ENCODE data around the gene USP5. TPM values are rescaled to one million over a fixed set of nuclear protein-coding genes. Genes with fewer than 3 reads are reported as not detected.
A peak's percentile ranks its signal among the peaks of the same experiment; 100 is the strongest.

The USP5 gene
- polyA plus RNA-seq, 1 donor (not counting 4 experiments of a cell fraction or from before 2014, with no cell fraction given), result 58.3 TPM

DNA sequence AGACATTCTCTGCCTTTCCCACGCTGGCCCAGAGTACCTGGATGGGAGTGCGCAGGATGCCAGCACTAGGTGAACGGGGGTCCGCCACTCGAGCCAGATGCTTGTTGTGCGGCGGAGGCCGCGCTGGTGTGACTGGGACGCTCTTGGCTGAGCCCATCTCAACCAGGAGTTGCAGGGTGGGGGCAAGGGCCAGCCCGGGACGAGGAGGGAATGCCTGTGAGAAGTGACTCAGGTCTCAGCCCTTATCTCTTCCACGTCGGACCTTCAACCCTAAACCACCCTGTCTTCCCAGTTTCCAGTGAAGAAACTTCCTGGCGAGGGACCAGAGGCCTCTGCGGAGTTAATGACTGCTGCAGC lies 1.2 kb upstream of the USP5 start:
- no peak for FAIRE-seq
- Histone ChIP-seq H3K27me3 (ENCODE audit: control insufficient read depth, extremely low read depth, insufficient read depth, low read length) (no peaks in the 10 kb centered on the region), H3K4me3 (ENCODE audit: control insufficient read depth in 2 of 3, extremely low read depth in 1 of 3, insufficient read depth in 2 of 3, low read depth in 1 of 3, low read length in 3 of 3) (peak overlapping the region; percentile 72 to 99 (median 95)), H3K9ac (ENCODE audit: control insufficient read depth, extremely low read depth, insufficient read depth, low read length) (peak overlapping the region; percentile 92), H3K4me1 (ENCODE audit: control insufficient read depth, extremely low read depth, insufficient read depth, low read length) (peaks cover 21% of the 10 kb centered on the region), H3K27ac (ENCODE audit: control insufficient read depth, insufficient read depth, low read length) (peak overlapping the region; percentile 91), H2AFZ (ENCODE audit: control insufficient read depth, low read length) (peak overlapping the region; percentile 73), H3K9me1 (ENCODE audit: control insufficient read depth, extremely low read depth, insufficient read depth, low read length) (no peaks in the 10 kb centered on the region), H3K4me2 (ENCODE audit: control insufficient read depth, extremely low read depth, insufficient read depth, low read depth, low read length) (peak overlapping the region; percentile 94), H3K9me3 (ENCODE audit: control insufficient read depth, low read depth, low read length) (no peaks in the 10 kb centered on the region), H3K36me3 (ENCODE audit: control insufficient read depth in 2 of 2, extremely low read depth in 1 of 2, insufficient read depth in 2 of 2, low read length in 2 of 2) (peaks cover 11 to 41% of the 10 kb centered on the region in 2 experiments), H3K79me2 (ENCODE audit: control insufficient read depth, insufficient read depth, low read length) (peaks cover 40% of the 10 kb centered on the region), H4K20me1 (ENCODE audit: control insufficient read depth, extremely low read depth, insufficient read depth, low read length) (no peaks in the 10 kb centered on the region)
- dilution Hi-C loops (cut with MboI; ENCODE audit: extremely low pct_ligation_motif_present, low sequenced_read_pairs), result no loop called here
- no peak for DNase-seq (ENCODE audit: low read depth, low spot score)
- TF ChIP-seq EZH2 (IDR thresholded peaks at IDR 0.05; ENCODE audit: low read length), result no peak
- TF ChIP-seq, protein P1, sequence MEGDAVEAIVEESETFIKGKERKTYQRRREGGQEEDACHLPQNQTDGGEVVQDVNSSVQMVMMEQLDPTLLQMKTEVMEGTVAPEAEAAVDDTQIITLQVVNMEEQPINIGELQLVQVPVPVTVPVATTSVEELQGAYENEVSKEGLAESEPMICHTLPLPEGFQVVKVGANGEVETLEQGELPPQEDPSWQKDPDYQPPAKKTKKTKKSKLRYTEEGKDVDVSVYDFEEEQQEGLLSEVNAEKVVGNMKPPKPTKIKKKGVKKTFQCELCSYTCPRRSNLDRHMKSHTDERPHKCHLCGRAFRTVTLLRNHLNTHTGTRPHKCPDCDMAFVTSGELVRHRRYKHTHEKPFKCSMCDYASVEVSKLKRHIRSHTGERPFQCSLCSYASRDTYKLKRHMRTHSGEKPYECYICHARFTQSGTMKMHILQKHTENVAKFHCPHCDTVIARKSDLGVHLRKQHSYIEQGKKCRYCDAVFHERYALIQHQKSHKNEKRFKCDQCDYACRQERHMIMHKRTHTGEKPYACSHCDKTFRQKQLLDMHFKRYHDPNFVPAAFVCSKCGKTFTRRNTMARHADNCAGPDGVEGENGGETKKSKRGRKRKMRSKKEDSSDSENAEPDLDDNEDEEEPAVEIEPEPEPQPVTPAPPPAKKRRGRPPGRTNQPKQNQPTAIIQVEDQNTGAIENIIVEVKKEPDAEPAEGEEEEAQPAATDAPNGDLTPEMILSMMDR (optimal IDR thresholded peaks at IDR 0.05 in 1 of 3, IDR thresholded peaks at IDR 0.05 in 1 of 3, conservative IDR thresholded peaks at IDR 0.05 in 1 of 3; ENCODE audit: extremely low read depth in 1 of 3, insufficient read depth in 2 of 3, low read length in 3 of 3), result no peak

DNA sequence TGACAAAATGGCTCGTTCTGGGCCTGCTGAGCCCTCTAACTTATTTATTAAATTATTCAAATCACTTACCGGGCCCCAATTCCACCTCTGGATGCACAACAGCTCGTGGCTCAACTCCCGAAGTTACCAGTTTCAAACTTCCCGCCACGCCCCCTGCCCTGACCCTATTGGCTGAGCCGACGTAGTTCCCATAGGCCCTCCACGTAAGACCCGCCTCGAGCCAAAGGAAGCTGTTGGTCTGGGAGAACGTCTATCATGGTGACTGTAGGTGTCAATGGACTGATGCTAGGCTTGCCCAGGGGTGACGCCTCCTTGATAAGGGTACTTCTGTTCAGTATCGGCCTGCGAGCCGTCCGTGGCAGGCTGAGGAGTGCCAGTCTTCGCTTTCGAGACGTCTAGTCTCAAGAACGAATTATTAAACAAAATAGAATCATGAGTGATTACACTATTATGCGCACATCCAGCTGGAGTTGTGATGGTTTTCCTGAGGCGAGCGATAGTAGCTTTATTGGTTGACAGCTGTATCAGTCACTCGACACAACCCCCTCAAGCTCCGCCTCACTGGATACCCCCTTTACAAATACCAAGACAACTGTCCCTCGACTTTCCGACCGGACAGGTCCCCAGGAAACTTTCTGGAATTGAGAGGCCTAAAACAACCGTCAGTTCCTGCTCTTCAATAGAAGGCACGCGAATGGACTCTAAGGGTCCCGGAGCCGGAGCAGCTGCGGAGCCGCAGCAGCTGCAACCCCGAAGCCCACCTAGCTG lies 613 bp upstream of the USP5 start, which contains the start of gene CDCA3:
Gene CDCA3, minus strand, starts transcription at position 134 of the 768 bp plus-strand sequence. CDS start 334 bp downstream, outside the sequence.
- DNase-seq (ENCODE audit: low read depth, low spot score), result peak; percentile 97
- Histone ChIP-seq H2AFZ (ENCODE audit: control insufficient read depth, low read length) (peak within 1 kb of the TSS; percentile 100), H3K4me2 (ENCODE audit: control insufficient read depth, extremely low read depth, insufficient read depth, low read depth, low read length) (peak within 1 kb of the TSS; percentile 94), H3K36me3 (ENCODE audit: control insufficient read depth in 2 of 2, extremely low read depth in 1 of 2, insufficient read depth in 2 of 2, low read length in 2 of 2) (peaks cover 15 to 45% of the 10 kb centered on the region in 2 experiments), H3K4me1 (ENCODE audit: control insufficient read depth, extremely low read depth, insufficient read depth, low read length) (peaks cover 21% of the 10 kb centered on the region), H3K4me3 (ENCODE audit: control insufficient read depth in 2 of 3, extremely low read depth in 1 of 3, insufficient read depth in 2 of 3, low read depth in 1 of 3, low read length in 3 of 3) (peak within 1 kb of the TSS; percentile 72 to 99 (median 95)), H3K79me2 (ENCODE audit: control insufficient read depth, insufficient read depth, low read length) (peaks cover 41% of the 10 kb centered on the region), H3K27me3 (ENCODE audit: control insufficient read depth, extremely low read depth, insufficient read depth, low read length) (no peaks in the 10 kb centered on the region), H3K27ac (ENCODE audit: control insufficient read depth, insufficient read depth, low read length) (peak within 1 kb of the TSS; percentile 91), H4K20me1 (ENCODE audit: control insufficient read depth, extremely low read depth, insufficient read depth, low read length) (no peaks in the 10 kb centered on the region), H3K9ac (ENCODE audit: control insufficient read depth, extremely low read depth, insufficient read depth, low read length) (peak within 1 kb of the TSS; percentile 92), H3K9me1 (ENCODE audit: control insufficient read depth, extremely low read depth, insufficient read depth, low read length) (no peaks in the 10 kb centered on the region), H3K9me3 (ENCODE audit: control insufficient read depth, low read depth, low read length) (no peaks in the 10 kb centered on the region)
- TF ChIP-seq, protein P1 (optimal IDR thresholded peaks at IDR 0.05 in 1 of 3, IDR thresholded peaks at IDR 0.05 in 1 of 3, conservative IDR thresholded peaks at IDR 0.05 in 1 of 3; ENCODE audit: extremely low read depth in 1 of 3, insufficient read depth in 2 of 3, low read length in 3 of 3), result no peak
- no peak for TF ChIP-seq EZH2 (IDR thresholded peaks at IDR 0.05; ENCODE audit: low read length)
- dilution Hi-C loops (cut with MboI; ENCODE audit: extremely low pct_ligation_motif_present, low sequenced_read_pairs), result no loop called here
- FAIRE-seq, result peak; percentile 95
